NT2/D1 (cell line): ENCODE measurements around the gene ENTHD1.
"Not testable (repeated sequence)": the region's sequence is repeated elsewhere in the genome, so short reads cannot be mapped to it uniquely, and the experiment has no call there.

Experiments used
- DNase-seq: peaks from one replicate; pipeline ENCODE4 v3.0.0-alpha.2; 2011; ENCODE audit warnings: low read depth, low spot score
- H3K27me3 ChIP-seq: 2 replicates; pipeline ENCODE4 v1.6.0; 2011; ENCODE audit warnings: mild to moderate bottlenecking; ENCODE audit not compliant: insufficient read length, insufficient read depth
- H3K36me3 ChIP-seq: 2 replicates; pipeline ENCODE4 v1.6.1; 2011; ENCODE audit warnings: mild to moderate bottlenecking, low read length, mixed read lengths; ENCODE audit not compliant: insufficient read depth, insufficient read length
- H3K4me1 ChIP-seq: 2 replicates; pipeline ENCODE4 v1.5.1; 2011; ENCODE audit not compliant: insufficient read depth, insufficient read length
- H3K4me3 ChIP-seq: 2 replicates; pipeline ENCODE4 v1.5.1; 2011; ENCODE audit warnings: low read depth; ENCODE audit not compliant: insufficient read length
- H3K9ac ChIP-seq: 2 replicates; pipeline ENCODE4 v1.6.0; 2011; ENCODE audit warnings: low read depth; ENCODE audit not compliant: insufficient read length
- H3K9me3 ChIP-seq: 2 replicates; pipeline ENCODE4 v1.5.1; 2011; ENCODE audit warnings: mild to moderate bottlenecking, low read length; ENCODE audit not compliant: insufficient read depth
- SUZ12 ChIP-seq: IDR thresholded peaks from 2 replicates; pipeline ENCODE4 v1.6.1; 2011; ENCODE audit not compliant: insufficient read length, insufficient read depth; ENCODE audit errors: extremely low read depth
- YY1 ChIP-seq: IDR thresholded peaks from 2 replicates; pipeline ENCODE4 v1.6.1; 2011; ENCODE audit not compliant: insufficient read length, insufficient read depth
- ZNF274 ChIP-seq: IDR thresholded peaks from 2 replicates; pipeline ENCODE4 v1.6.1; 2011; ENCODE audit warnings: mild to moderate bottlenecking, low read depth, low read length

ENTHD1 gene

DNA sequence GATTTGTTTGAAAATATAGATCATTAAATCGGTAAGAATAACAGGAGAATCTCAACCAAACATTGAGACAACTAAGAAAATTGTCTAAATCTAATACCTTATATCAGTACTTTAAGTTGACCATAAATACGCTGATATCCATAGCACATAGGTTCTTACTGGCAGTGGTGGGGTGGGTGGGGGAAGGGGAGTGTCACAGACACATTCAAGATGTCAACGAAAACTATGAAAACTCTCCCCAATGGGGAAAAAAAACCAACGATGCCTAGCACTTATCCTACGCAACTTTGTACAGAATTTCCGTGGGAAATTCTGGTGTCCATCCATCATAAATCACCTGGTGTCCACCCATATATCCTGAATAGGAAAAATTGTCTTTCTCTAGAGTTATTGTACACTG lies 13.5 kb upstream of the ENTHD1 start:
- no peak for DNase-seq
- H3K9me3 ChIP-seq = no peaks in the 10 kb centered on the region
- no peaks in the 10 kb centered on the region for H3K27me3 ChIP-seq
- H3K4me1 ChIP-seq = no peaks in the 10 kb centered on the region
- no peak overlapping the region for H3K9ac ChIP-seq
- H3K4me3 ChIP-seq = no peak overlapping the region
- TF ChIP-seq ZNF274 (no peak), SUZ12 (no peak), YY1 (no peak)
- no peaks in the 10 kb centered on the region for H3K36me3 ChIP-seq

DNA sequence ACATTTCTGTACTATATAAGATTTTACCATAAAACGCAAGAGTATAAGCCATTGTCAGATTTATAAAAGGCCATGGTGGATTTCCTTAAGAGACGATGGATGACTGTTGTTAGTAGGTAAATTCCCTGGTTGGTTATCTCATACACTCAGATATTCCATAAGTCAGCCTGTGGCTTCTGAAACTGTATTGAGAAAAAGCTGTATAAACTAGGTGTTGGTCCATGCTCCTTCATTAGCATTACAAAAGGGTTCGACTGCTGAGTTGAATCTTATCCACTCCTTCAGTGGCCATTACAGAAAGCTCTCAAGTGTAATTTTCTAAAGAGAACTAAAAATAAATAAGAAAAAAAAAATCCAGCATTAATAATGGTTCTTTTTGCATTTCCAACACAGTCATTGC lies 12.6 kb upstream of the ENTHD1 start:
- H3K4me1 ChIP-seq = no peaks in the 10 kb centered on the region
- no peaks in the 10 kb centered on the region for H3K27me3 ChIP-seq
- no peak overlapping the region for H3K9ac ChIP-seq
- no peaks in the 10 kb centered on the region for H3K9me3 ChIP-seq
- TF ChIP-seq ZNF274 (no peak), SUZ12 (no peak), YY1 (no peak)
- H3K4me3 ChIP-seq = no peak overlapping the region
- H3K36me3 ChIP-seq = no peaks in the 10 kb centered on the region
- no peak for DNase-seq

DNA sequence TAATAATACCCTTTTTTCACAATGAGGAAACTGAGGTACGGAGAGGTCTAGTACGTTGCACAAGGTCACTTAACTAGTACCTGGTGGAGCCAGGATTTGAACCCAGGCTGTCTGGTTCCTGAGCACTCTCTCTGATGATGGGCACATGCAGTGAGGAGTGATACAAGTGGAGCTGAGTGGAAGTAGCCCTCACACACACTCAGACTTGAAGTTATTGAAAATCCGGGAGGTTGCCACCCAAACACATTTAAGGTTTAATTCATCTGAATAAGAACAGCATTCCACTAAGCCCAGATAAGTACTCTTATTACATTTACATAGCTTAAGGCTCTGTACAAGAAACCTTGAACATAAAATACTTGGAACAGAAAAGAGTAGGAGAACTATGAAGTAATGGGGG lies 12.1 kb upstream of the ENTHD1 start:
- no peak for DNase-seq
- Histone ChIP-seq H3K4me1 (no peaks in the 10 kb centered on the region), H3K9ac (no peak overlapping the region), H3K36me3 (no peaks in the 10 kb centered on the region), H3K9me3 (no peaks in the 10 kb centered on the region), H3K4me3 (no peak overlapping the region), H3K27me3 (no peaks in the 10 kb centered on the region)
- TF ChIP-seq ZNF274 (no peak), YY1 (no peak), SUZ12 (no peak)

DNA sequence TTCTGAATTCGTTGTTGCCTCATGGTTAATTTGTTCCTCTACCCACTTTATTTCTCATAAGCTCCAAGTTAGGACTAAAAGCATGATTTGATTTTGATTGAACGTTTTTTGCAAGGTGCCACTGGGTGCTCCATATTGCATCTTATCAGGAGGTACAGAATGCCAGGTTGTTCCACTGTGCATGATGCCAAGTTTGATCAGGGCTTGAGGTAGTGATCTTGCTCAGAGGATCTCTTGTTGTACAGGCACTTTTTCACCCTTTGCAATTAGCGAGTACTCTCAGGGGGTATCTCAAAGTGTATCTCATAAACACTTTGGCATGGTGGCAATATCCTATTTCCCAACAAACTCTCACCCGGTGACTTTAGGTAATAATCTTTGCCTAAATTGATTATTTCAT lies 11.3 kb upstream of the ENTHD1 start:
- H3K4me3 ChIP-seq = no peak overlapping the region
- H3K27me3 ChIP-seq = no peaks in the 10 kb centered on the region
- no peaks in the 10 kb centered on the region for H3K36me3 ChIP-seq
- TF ChIP-seq SUZ12 = no peak
- no peak for TF ChIP-seq ZNF274
- TF ChIP-seq YY1 = no peak
- DNase-seq = no peak
- no peaks in the 10 kb centered on the region for H3K4me1 ChIP-seq
- no peak overlapping the region for H3K9ac ChIP-seq
- no peaks in the 10 kb centered on the region for H3K9me3 ChIP-seq

DNA sequence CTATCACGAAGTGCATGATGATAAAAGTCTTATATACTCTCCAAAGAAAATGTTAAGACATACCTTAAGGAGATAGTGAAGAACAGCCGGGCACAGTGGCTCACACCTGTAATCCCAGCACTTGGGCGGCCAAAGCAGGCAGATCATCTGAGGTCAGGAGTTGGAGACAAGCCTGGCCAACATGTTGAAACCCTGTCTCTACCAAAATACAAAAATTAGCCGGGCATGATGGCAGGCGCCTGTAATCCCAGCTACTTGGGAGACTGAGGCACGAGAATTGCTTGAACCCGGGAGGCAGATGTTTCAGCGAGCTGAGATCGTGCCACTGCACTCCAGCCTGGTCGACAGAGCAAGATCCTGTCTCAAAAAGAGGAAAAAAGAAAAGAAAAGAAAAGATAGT lies 10.5 kb upstream of the ENTHD1 start:
- H3K9ac ChIP-seq, H3K4me3 ChIP-seq, H3K27me3 ChIP-seq, DNase-seq, H3K9me3 ChIP-seq, H3K36me3 ChIP-seq, H3K4me1 ChIP-seq: not testable (repeated sequence)

DNA sequence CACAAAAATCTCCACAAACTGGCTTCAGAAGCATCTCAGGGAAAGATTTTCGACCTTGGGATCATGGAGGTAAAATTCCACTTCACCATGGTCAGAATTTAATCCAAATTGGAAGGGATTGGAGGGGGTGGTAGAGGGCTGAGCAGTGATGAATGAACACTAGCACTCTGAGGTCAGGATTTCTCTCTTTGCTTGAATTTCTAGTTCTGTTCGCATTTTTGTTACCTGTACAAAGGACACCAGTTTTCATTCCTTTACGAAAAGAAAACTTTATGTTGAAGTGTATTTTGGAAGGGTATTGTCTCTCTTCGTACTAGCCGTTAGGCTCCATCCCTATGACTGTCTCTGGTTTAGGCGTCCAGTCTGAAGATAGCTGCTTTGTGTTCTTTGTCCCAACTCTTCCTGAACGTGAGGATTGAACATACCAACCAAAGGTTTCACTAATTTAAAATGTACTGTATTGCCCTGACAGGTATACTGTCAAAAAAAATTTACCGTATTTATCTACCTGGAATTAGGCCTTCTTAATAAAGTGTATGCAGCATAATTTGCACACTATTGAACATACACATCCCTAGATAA lies 8.1 kb upstream of the ENTHD1 start:
- no peaks in the 10 kb centered on the region for H3K9me3 ChIP-seq
- no peak for DNase-seq
- no peak overlapping the region for H3K4me3 ChIP-seq
- no peaks in the 10 kb centered on the region for H3K36me3 ChIP-seq
- no peak for TF ChIP-seq YY1
- TF ChIP-seq SUZ12 = no peak
- no peak for TF ChIP-seq ZNF274
- H3K9ac ChIP-seq = no peak overlapping the region
- H3K4me1 ChIP-seq = no peaks in the 10 kb centered on the region
- no peaks in the 10 kb centered on the region for H3K27me3 ChIP-seq

DNA sequence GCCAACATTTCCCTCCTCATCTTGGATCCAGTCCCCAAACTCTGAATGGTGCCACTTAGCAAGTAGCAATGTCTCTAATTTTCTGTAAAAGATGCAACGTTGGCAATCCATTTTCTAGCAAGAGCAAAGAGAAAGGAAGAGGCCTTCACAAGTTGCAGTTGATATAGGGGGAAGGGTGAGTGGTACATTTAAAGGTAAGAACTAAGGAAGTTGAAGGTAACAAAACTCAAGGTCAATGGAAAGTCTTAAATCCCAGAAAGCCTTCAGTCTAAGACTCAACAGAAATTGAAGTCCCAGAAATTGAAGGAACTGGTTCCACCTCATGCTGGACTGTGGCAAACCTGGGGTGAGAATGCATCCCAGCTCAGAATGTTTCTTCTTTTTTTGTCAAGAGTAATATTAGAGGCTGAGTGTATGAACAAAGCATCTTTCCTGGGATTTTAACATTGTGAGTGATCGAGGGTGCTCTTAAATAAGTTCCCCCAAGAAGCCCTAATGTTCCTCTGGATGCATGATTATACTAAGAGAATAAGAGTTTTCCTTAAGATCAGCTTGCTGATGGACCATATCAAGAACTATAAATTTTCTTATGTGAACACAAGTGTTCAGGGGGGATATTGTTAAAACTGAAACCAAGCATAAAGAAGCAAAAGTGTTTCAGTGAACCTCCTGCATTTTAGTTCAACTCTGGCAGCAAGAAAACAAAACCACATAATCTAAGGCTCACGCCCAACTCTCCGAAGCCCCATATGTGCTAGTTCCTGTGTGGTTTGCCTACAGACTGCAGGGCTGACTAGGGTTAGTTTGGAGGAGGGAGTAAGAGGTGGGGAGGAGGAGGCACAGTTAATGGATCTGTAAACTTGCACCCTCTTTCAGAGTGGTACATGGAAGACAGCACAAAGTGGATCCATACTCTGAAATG lies 7.0 kb upstream of the ENTHD1 start, which contains the start of gene GRAP2:
Gene GRAP2 (plus strand): TSS at position 779 of the 922 bp plus-strand sequence. CDS start 46,023 bp downstream, outside the sequence.
- Histone ChIP-seq H3K36me3 (no peaks in the 10 kb centered on the region), H3K9ac (no peak within 1 kb of the TSS), H3K27me3 (no peaks in the 10 kb centered on the region), H3K4me1 (no peaks in the 10 kb centered on the region), H3K4me3 (no peak within 1 kb of the TSS), H3K9me3 (no peaks in the 10 kb centered on the region)
- no peak for DNase-seq
- TF ChIP-seq ZNF274 (no peak), YY1 (no peak), SUZ12 (no peak)
